Keratinocyte (primary cell): Measurements from ENCODE around the gene R3HDM2. TPM values are rescaled to one million over a fixed set of nuclear protein-coding genes. Genes with fewer than 3 reads are reported as not detected.

Source experiments
- DNase-seq: peaks from one replicate; pipeline ENCODE4 v3.0.0-alpha.2; 2011; ENCODE audit warnings: low read depth, missing footprints, low spot score
- FAIRE-seq: peaks from 2 replicates; lab custom pipeline; 2011; peaks lifted over from hg19 to GRCh38; lab: Jason Lieb, UNC
- H2AFZ ChIP-seq: 2 replicates; pipeline ENCODE4 v1.6.0; 2012; ENCODE audit warnings: low read length, control low read depth, inconsistent platforms; ENCODE audit not compliant: control insufficient read depth
- H3K27ac ChIP-seq: 2 replicates; pipeline ENCODE4 v1.5.1; 2011; ENCODE audit warnings: low read length; ENCODE audit not compliant: control insufficient read depth, insufficient read depth
- H3K27me3 ChIP-seq: 3 replicates; pipeline ENCODE4 v1.6.0; 2011; ENCODE audit warnings: low read length; ENCODE audit not compliant: control insufficient read depth, insufficient read depth; ENCODE audit errors: extremely low read depth
- H3K36me3 ChIP-seq, 2 experiments: 2 replicates in 1 of 2; 3 replicates in 1 of 2; pipeline ENCODE4 v1.5.1; 2011; ENCODE audit warnings: low read length in 2 of 2, mild to moderate bottlenecking in 1 of 2; ENCODE audit not compliant: control insufficient read depth in 2 of 2, insufficient read depth in 2 of 2; ENCODE audit errors: extremely low read depth in 1 of 2
- H3K4me1 ChIP-seq: 3 replicates; pipeline ENCODE4 v1.5.1; 2011; ENCODE audit warnings: low read length; ENCODE audit not compliant: control insufficient read depth, insufficient read depth; ENCODE audit errors: extremely low read depth
- H3K4me2 ChIP-seq: 3 replicates; pipeline ENCODE4 v1.6.0; 2011; ENCODE audit warnings: low read depth, low read length; ENCODE audit not compliant: control insufficient read depth, insufficient read depth; ENCODE audit errors: extremely low read depth
- H3K4me3 ChIP-seq, 3 experiments: fragments of 200-600 bp in 1 of 3; sonication (generic) in 1 of 3; 2 replicates in 2 of 3; 3 replicates in 1 of 3; pipeline ENCODE4 v1.5.1; 2011 to 2016; ENCODE audit warnings: low read length in 3 of 3, mild to moderate bottlenecking in 3 of 3, control low read depth in 2 of 3, inconsistent platforms in 1 of 3, low read depth in 1 of 3, mixed read lengths in 1 of 3, mixed run types in 1 of 3, moderate library complexity in 1 of 3; ENCODE audit not compliant: control insufficient read depth in 2 of 3, insufficient read depth in 2 of 3; ENCODE audit errors: extremely low read depth in 1 of 3
- H3K79me2 ChIP-seq: 2 replicates; pipeline ENCODE4 v1.6.0; 2012; ENCODE audit warnings: low read length; ENCODE audit not compliant: control insufficient read depth, insufficient read depth
- H3K9ac ChIP-seq: 3 replicates; pipeline ENCODE4 v1.6.0; 2011; ENCODE audit warnings: low read length; ENCODE audit not compliant: control insufficient read depth, insufficient read depth; ENCODE audit errors: extremely low read depth
- H3K9me1 ChIP-seq: 3 replicates; pipeline ENCODE4 v1.6.0; 2011; ENCODE audit warnings: low read length; ENCODE audit not compliant: control insufficient read depth, insufficient read depth; ENCODE audit errors: extremely low read depth
- H3K9me3 ChIP-seq: 2 replicates; pipeline ENCODE4 v1.5.1; 2012; ENCODE audit warnings: low read depth, low read length; ENCODE audit not compliant: control insufficient read depth
- H4K20me1 ChIP-seq: 3 replicates; pipeline ENCODE4 v1.6.0; 2011; ENCODE audit warnings: low read length; ENCODE audit not compliant: control insufficient read depth, insufficient read depth; ENCODE audit errors: extremely low read depth
- EZH2 ChIP-seq: IDR thresholded peaks from one replicate; pipeline ENCODE4 v1.6.1; 2012; ENCODE audit warnings: inconsistent platforms, mild to moderate bottlenecking, low read length, moderate library complexity
- dilution Hi-C: fragments of 300-500 bp; cut with MboI; formaldehyde crosslinking; loops from one replicate; pipeline ENCODE4 v1.7.0; 2020; ENCODE audit warnings: low sequenced_read_pairs; ENCODE audit not compliant: extremely low pct_ligation_motif_present
- polyA plus RNA-seq, 5 experiments: library from polyadenylated mRNA; depleted of rRNA in 3 of 5; stranded (reverse) in 3 of 5; stranded (forward) in 1 of 5; unstranded in 1 of 5; fragments of >200 nt; gene quantifications; 1 replicate in 1 of 5; 2 replicates in 3 of 5; 3 replicates in 1 of 5; pipeline versions ENCODE4 v1.2.1 to v1.2.3, GENCODE V29; 2011 to 2012; ENCODE audit warnings: missing spikeins in 2 of 5, low read depth in 1 of 5, low replicate concordance in 1 of 5
- TF ChIP-seq, protein P1 (sequence below), 3 experiments: IDR thresholded peaks in 1 of 3; conservative IDR thresholded peaks in 1 of 3; optimal IDR thresholded peaks in 1 of 3; 2 replicates in 2 of 3; 3 replicates in 1 of 3; pipeline versions ENCODE3 to v1.5.1; 2011; ENCODE audit warnings: low read length in 3 of 3, mild to moderate bottlenecking in 3 of 3, moderate library complexity in 2 of 3, control low read depth in 1 of 3, inconsistent platforms in 1 of 3; ENCODE audit not compliant: insufficient read depth in 2 of 3; ENCODE audit errors: extremely low read depth in 1 of 3

Gene R3HDM2
- polyA plus RNA-seq, 1 donor (not counting 4 experiments of a cell fraction or from before 2014, with no cell fraction given): 11.1 TPM

DNA sequence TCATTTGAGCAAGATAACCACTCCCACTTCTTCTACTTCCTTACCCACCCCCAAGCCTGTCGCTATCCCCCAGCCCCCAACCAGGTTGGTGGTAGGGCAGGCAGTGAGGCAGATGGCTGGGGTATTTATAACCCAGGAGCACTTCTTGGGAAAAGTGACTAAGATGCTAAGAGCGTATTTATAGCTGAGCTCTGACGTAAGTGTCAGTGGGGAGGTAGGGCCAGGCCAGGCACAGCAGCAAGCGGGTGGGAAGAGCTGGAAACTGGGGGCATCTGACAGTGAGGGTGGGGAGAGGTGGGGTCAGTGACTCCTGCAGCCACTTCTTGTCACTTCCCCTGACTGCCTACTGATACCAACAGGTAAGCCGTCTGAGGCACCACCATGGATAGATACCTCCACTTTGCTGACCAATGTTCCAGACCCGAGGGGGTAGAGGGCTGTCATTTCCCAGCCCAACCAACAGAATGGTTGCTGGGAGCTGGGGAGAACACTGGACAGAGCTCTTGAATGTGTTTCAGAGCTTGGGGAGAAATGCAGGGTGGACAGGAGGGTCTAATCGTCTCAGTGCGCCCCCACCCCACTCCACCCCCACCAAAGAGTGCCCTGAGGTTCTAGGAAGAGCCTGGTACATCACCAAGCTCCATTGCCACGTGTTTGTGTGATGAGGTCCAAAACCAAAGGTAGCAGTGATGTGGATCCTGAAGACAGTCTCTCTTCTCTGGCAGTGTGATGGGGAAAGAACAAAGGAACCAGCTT is 21.5 kb upstream of the R3HDM2 start:
- TF ChIP-seq, protein P1, sequence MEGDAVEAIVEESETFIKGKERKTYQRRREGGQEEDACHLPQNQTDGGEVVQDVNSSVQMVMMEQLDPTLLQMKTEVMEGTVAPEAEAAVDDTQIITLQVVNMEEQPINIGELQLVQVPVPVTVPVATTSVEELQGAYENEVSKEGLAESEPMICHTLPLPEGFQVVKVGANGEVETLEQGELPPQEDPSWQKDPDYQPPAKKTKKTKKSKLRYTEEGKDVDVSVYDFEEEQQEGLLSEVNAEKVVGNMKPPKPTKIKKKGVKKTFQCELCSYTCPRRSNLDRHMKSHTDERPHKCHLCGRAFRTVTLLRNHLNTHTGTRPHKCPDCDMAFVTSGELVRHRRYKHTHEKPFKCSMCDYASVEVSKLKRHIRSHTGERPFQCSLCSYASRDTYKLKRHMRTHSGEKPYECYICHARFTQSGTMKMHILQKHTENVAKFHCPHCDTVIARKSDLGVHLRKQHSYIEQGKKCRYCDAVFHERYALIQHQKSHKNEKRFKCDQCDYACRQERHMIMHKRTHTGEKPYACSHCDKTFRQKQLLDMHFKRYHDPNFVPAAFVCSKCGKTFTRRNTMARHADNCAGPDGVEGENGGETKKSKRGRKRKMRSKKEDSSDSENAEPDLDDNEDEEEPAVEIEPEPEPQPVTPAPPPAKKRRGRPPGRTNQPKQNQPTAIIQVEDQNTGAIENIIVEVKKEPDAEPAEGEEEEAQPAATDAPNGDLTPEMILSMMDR (optimal IDR thresholded peaks at IDR 0.05 in 1 of 3, IDR thresholded peaks at IDR 0.05 in 1 of 3, conservative IDR thresholded peaks at IDR 0.05 in 1 of 3; ENCODE audit: extremely low read depth in 1 of 3, insufficient read depth in 2 of 3, low read length in 3 of 3): no peak
- TF ChIP-seq EZH2: no peak
- DNase-seq (no peak), FAIRE-seq (no peak)
- no peak overlapping the region for H2AFZ ChIP-seq
- no peaks in the 10 kb centered on the region for H3K79me2 ChIP-seq
- dilution Hi-C loops: no loop called here
- no peaks in the 10 kb centered on the region for H3K36me3 ChIP-seq
- no peaks in the 10 kb centered on the region for H3K9me3 ChIP-seq
- no peak overlapping the region for H3K4me2 ChIP-seq
- H3K27me3 ChIP-seq: peaks cover 7% of the 10 kb centered on the region
- H3K9me1 ChIP-seq: no peaks in the 10 kb centered on the region
- H3K4me1 ChIP-seq: peaks cover 12% of the 10 kb centered on the region
- H3K4me3 ChIP-seq: no peak overlapping the region
- no peaks in the 10 kb centered on the region for H4K20me1 ChIP-seq
- no peak overlapping the region for H3K9ac ChIP-seq
- H3K27ac ChIP-seq: no peak overlapping the region

DNA sequence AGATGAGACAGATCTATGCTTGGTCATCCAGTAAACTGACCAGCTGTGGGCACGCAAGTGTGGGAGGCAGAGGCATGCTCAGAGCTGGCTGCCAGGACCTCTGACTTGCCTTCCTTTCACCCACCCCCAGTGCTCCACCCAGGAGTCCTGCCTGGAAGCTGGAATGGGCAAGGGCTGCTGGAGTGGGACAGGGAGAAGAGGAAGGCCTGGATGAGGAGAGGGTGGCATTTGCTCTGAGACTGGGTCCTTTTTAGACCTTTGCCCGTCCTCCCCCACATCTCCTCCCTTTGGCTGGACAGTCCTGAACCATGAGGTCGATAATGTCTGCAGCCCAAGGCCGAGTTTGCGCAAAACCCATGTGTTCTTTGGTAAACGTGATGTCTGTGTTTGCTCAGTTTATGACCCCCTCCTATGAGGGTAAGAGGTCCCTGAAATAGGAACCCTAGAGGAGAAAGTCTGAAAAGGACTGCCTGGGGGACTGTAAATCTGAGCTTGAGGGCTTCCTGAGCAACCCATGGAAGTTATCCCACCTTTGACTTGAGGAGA is 20.5 kb upstream of the R3HDM2 start:
- no peak overlapping the region for H2AFZ ChIP-seq
- no peak overlapping the region for H3K9ac ChIP-seq
- H4K20me1 ChIP-seq: no peaks in the 10 kb centered on the region
- no peaks in the 10 kb centered on the region for H3K79me2 ChIP-seq
- dilution Hi-C loops: no loop called here
- no peaks in the 10 kb centered on the region for H3K9me3 ChIP-seq
- no peak overlapping the region for H3K4me3 ChIP-seq
- H3K9me1 ChIP-seq: no peaks in the 10 kb centered on the region
- no peak overlapping the region for H3K27ac ChIP-seq
- no peak for TF ChIP-seq EZH2
- TF ChIP-seq, protein P1 (optimal IDR thresholded peaks at IDR 0.05 in 1 of 3, IDR thresholded peaks at IDR 0.05 in 1 of 3, conservative IDR thresholded peaks at IDR 0.05 in 1 of 3; ENCODE audit: extremely low read depth in 1 of 3, insufficient read depth in 2 of 3, low read length in 3 of 3): no peak
- DNase-seq (no peak), FAIRE-seq (no peak)
- peaks cover 8% of the 10 kb centered on the region for H3K4me1 ChIP-seq
- H3K27me3 ChIP-seq: peaks cover 7% of the 10 kb centered on the region
- no peaks in the 10 kb centered on the region for H3K36me3 ChIP-seq
- no peak overlapping the region for H3K4me2 ChIP-seq
